Measurements from ENCODE around the gene SLC5A5.
"Not testable (repeated sequence)": the region's sequence is repeated elsewhere in the genome, so short reads cannot be mapped to it uniquely, and the experiment has no call there.

SLC5A5 gene

GRCh38 chr19:17893766-17894165 lies 22.0 kb downstream of the SLC5A5 start:
- Histone ChIP-seq H3K27ac (ENCODE audit: low read depth, low read length) (no peak overlapping the region), H3K36me3 (ENCODE audit: insufficient read depth, low read length) (no peaks in the 10 kb centered on the region), H3K4me1 (ENCODE audit: control insufficient read depth, insufficient read depth, low read length, unreplicated experiment) (no peaks in the 10 kb centered on the region), H3K79me2 (ENCODE audit: control insufficient read depth, insufficient read depth, low read length, unreplicated experiment) (no peaks in the 10 kb centered on the region), H3K4me3 (ENCODE audit: low read depth, low read length) (no peak overlapping the region), H3K27me3 (ENCODE audit: insufficient read depth, low read length) (peaks cover 15% of the 10 kb centered on the region), H2AFZ (ENCODE audit: low read length, unreplicated experiment) (no peak overlapping the region)

GRCh38 chr19:17902701-17903100 lies 31.0 kb downstream of the SLC5A5 start:
- Histone ChIP-seq H3K4me1 (ENCODE audit: control insufficient read depth, insufficient read depth, low read length, unreplicated experiment) (no peaks in the 10 kb centered on the region), H3K27ac (ENCODE audit: low read depth, low read length) (no peak overlapping the region), H3K4me3 (ENCODE audit: low read depth, low read length) (no peak overlapping the region), H3K36me3 (ENCODE audit: insufficient read depth, low read length) (no peaks in the 10 kb centered on the region), H3K27me3 (ENCODE audit: insufficient read depth, low read length) (peaks cover 11% of the 10 kb centered on the region; the same call in 1 of the 2 replicates), H2AFZ (ENCODE audit: low read length, unreplicated experiment) (no peak overlapping the region), H3K79me2 (ENCODE audit: control insufficient read depth, insufficient read depth, low read length, unreplicated experiment) (no peaks in the 10 kb centered on the region)

- Histone ChIP-seq H3K27ac (ENCODE audit: low read depth, low read length) (no peak overlapping the region), H2AFZ (ENCODE audit: low read length, unreplicated experiment) (no peak overlapping the region), H3K36me3 (ENCODE audit: insufficient read depth, low read length) (no peaks in the 10 kb centered on the region), H3K4me3 (ENCODE audit: low read depth, low read length) (no peak overlapping the region), H3K27me3 (ENCODE audit: insufficient read depth, low read length) (no peaks in the 10 kb centered on the region), H3K4me1 (ENCODE audit: control insufficient read depth, insufficient read depth, low read length, unreplicated experiment) (no peaks in the 10 kb centered on the region), H3K79me2 (ENCODE audit: control insufficient read depth, insufficient read depth, low read length, unreplicated experiment) (no peaks in the 10 kb centered on the region)
Observed at GRCh38 chr19:17908244-17908643, 36.5 kb downstream of the SLC5A5 start.

- H3K27me3 ChIP-seq (ENCODE audit: insufficient read depth, low read length): no peaks in the 10 kb centered on the region
- H3K4me3 ChIP-seq (ENCODE audit: low read depth, low read length): no peak overlapping the region
- H2AFZ ChIP-seq (ENCODE audit: low read length, unreplicated experiment): no peak overlapping the region
- H3K79me2 ChIP-seq (ENCODE audit: control insufficient read depth, insufficient read depth, low read length, unreplicated experiment): no peaks in the 10 kb centered on the region
- no peaks in the 10 kb centered on the region for H3K36me3 ChIP-seq (ENCODE audit: insufficient read depth, low read length)
- no peak overlapping the region for H3K27ac ChIP-seq (ENCODE audit: low read depth, low read length)
- no peaks in the 10 kb centered on the region for H3K4me1 ChIP-seq (ENCODE audit: control insufficient read depth, insufficient read depth, low read length, unreplicated experiment)
Observed at GRCh38 chr19:17909003-17909732, 37.4 kb downstream of the SLC5A5 start.

- Histone ChIP-seq H3K27ac (ENCODE audit: low read depth, low read length) (no peak overlapping the region), H2AFZ (ENCODE audit: low read length, unreplicated experiment) (no peak overlapping the region), H3K79me2 (ENCODE audit: control insufficient read depth, insufficient read depth, low read length, unreplicated experiment) (no peaks in the 10 kb centered on the region), H3K4me1 (ENCODE audit: control insufficient read depth, insufficient read depth, low read length, unreplicated experiment) (no peaks in the 10 kb centered on the region), H3K4me3 (ENCODE audit: low read depth, low read length) (no peak overlapping the region), H3K36me3 (ENCODE audit: insufficient read depth, low read length) (no peaks in the 10 kb centered on the region), H3K27me3 (ENCODE audit: insufficient read depth, low read length) (no peaks in the 10 kb centered on the region)
Observed at GRCh38 chr19:17910791-17911360, 39.1 kb downstream of the SLC5A5 start.

- H3K79me2 ChIP-seq (ENCODE audit: control insufficient read depth, insufficient read depth, low read length, unreplicated experiment): no peaks in the 10 kb centered on the region
- H3K36me3 ChIP-seq (ENCODE audit: insufficient read depth, low read length): no peaks in the 10 kb centered on the region
- no peak overlapping the region for H3K4me3 ChIP-seq (ENCODE audit: low read depth, low read length)
- no peak overlapping the region for H3K27ac ChIP-seq (ENCODE audit: low read depth, low read length)
- no peak overlapping the region for H2AFZ ChIP-seq (ENCODE audit: low read length, unreplicated experiment)
- H3K27me3 ChIP-seq (ENCODE audit: insufficient read depth, low read length): no peaks in the 10 kb centered on the region
- no peaks in the 10 kb centered on the region for H3K4me1 ChIP-seq (ENCODE audit: control insufficient read depth, insufficient read depth, low read length, unreplicated experiment)
Observed at GRCh38 chr19:17915940-17916593, 44.3 kb downstream of the SLC5A5 start.

- H3K27me3 ChIP-seq (ENCODE audit: insufficient read depth, low read length); H3K4me3 ChIP-seq (ENCODE audit: low read depth, low read length); H3K27ac ChIP-seq (ENCODE audit: low read depth, low read length); H3K79me2 ChIP-seq (ENCODE audit: control insufficient read depth, insufficient read depth, low read length, unreplicated experiment); H2AFZ ChIP-seq (ENCODE audit: low read length, unreplicated experiment); H3K36me3 ChIP-seq (ENCODE audit: insufficient read depth, low read length); H3K4me1 ChIP-seq (ENCODE audit: control insufficient read depth, insufficient read depth, low read length, unreplicated experiment): not testable (repeated sequence)
Observed at GRCh38 chr19:17918151-17918550, 46.4 kb downstream of the SLC5A5 start.

- H3K36me3 ChIP-seq (ENCODE audit: insufficient read depth, low read length): not testable (repeated sequence)
Observed at GRCh38 chr19:17919122-17919521, 47.4 kb downstream of the SLC5A5 start.

GRCh38 chr19:17920527-17920926 lies 48.8 kb downstream of the SLC5A5 start:
- H3K27me3 ChIP-seq (ENCODE audit: insufficient read depth, low read length): no peaks in the 10 kb centered on the region
- no peak overlapping the region for H3K4me3 ChIP-seq (ENCODE audit: low read depth, low read length)
- H3K27ac ChIP-seq (ENCODE audit: low read depth, low read length): no peak overlapping the region
- H3K79me2 ChIP-seq (ENCODE audit: control insufficient read depth, insufficient read depth, low read length, unreplicated experiment): no peaks in the 10 kb centered on the region
- no peaks in the 10 kb centered on the region for H3K36me3 ChIP-seq (ENCODE audit: insufficient read depth, low read length)
- no peaks in the 10 kb centered on the region for H3K4me1 ChIP-seq (ENCODE audit: control insufficient read depth, insufficient read depth, low read length, unreplicated experiment)
- no peak overlapping the region for H2AFZ ChIP-seq (ENCODE audit: low read length, unreplicated experiment)

More at GRCh38 chr19:17919122-17919521, 47.4 kb downstream of the SLC5A5 start:
- H3K79me2 ChIP-seq (ENCODE audit: control insufficient read depth, insufficient read depth, low read length, unreplicated experiment); H3K4me3 ChIP-seq (ENCODE audit: low read depth, low read length); H3K4me1 ChIP-seq (ENCODE audit: control insufficient read depth, insufficient read depth, low read length, unreplicated experiment); H3K27ac ChIP-seq (ENCODE audit: low read depth, low read length); H3K27me3 ChIP-seq (ENCODE audit: insufficient read depth, low read length); H2AFZ ChIP-seq (ENCODE audit: low read length, unreplicated experiment): not testable (repeated sequence)

GRCh38 chr19:17922138-17922537 lies 50.4 kb downstream of the SLC5A5 start:
- Histone ChIP-seq H3K36me3 (ENCODE audit: insufficient read depth, low read length) (no peaks in the 10 kb centered on the region), H2AFZ (ENCODE audit: low read length, unreplicated experiment) (no peak overlapping the region), H3K79me2 (ENCODE audit: control insufficient read depth, insufficient read depth, low read length, unreplicated experiment) (no peaks in the 10 kb centered on the region), H3K27me3 (ENCODE audit: insufficient read depth, low read length) (no peaks in the 10 kb centered on the region), H3K4me3 (ENCODE audit: low read depth, low read length) (no peak overlapping the region), H3K4me1 (ENCODE audit: control insufficient read depth, insufficient read depth, low read length, unreplicated experiment) (no peaks in the 10 kb centered on the region), H3K27ac (ENCODE audit: low read depth, low read length) (no peak overlapping the region)

- Histone ChIP-seq H3K79me2 (ENCODE audit: control insufficient read depth, insufficient read depth, low read length, unreplicated experiment) (no peaks in the 10 kb centered on the region), H3K4me3 (ENCODE audit: low read depth, low read length) (no peak overlapping the region), H3K4me1 (ENCODE audit: control insufficient read depth, insufficient read depth, low read length, unreplicated experiment) (no peaks in the 10 kb centered on the region)
Observed at GRCh38 chr19:17926044-17926443, 54.3 kb downstream of the SLC5A5 start.

More at GRCh38 chr19:17926044-17926443, 54.3 kb downstream of the SLC5A5 start:
- Histone ChIP-seq H3K27me3 (ENCODE audit: insufficient read depth, low read length) (no peaks in the 10 kb centered on the region), H3K27ac (ENCODE audit: low read depth, low read length) (no peak overlapping the region), H2AFZ (ENCODE audit: low read length, unreplicated experiment) (no peak overlapping the region), H3K36me3 (ENCODE audit: insufficient read depth, low read length) (no peaks in the 10 kb centered on the region)
